ENCODE measurements around the gene ETV5.

GRCh38 chr3:186046838-186047237 lies 62.1 kb downstream of the ETV5 start:
- TF ChIP-seq, protein P1, sequence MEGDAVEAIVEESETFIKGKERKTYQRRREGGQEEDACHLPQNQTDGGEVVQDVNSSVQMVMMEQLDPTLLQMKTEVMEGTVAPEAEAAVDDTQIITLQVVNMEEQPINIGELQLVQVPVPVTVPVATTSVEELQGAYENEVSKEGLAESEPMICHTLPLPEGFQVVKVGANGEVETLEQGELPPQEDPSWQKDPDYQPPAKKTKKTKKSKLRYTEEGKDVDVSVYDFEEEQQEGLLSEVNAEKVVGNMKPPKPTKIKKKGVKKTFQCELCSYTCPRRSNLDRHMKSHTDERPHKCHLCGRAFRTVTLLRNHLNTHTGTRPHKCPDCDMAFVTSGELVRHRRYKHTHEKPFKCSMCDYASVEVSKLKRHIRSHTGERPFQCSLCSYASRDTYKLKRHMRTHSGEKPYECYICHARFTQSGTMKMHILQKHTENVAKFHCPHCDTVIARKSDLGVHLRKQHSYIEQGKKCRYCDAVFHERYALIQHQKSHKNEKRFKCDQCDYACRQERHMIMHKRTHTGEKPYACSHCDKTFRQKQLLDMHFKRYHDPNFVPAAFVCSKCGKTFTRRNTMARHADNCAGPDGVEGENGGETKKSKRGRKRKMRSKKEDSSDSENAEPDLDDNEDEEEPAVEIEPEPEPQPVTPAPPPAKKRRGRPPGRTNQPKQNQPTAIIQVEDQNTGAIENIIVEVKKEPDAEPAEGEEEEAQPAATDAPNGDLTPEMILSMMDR (IDR thresholded peaks at IDR 0.05; ENCODE audit: insufficient read depth, low read length, poor library complexity, severe bottlenecking), result no peak
- no peak for TF ChIP-seq EZH2phosphoT487 (conservative IDR thresholded peaks at IDR 0.05; ENCODE audit: low read length)

Data from SU-DHL-6 (cell line).